Measurements from ENCODE around the gene PPM1J.
A peak's percentile ranks its signal among the peaks of the same experiment; 100 is the strongest.

The PPM1J gene

GRCh38 chr1:112713466-112714312, 1.4 kb downstream of the PPM1J start:
- Mint-ChIP-seq H3K4me1 (peaks cover 16% of the 10 kb centered on the region), H3K27me3 (peaks cover 3% of the 10 kb centered on the region)

GRCh38 chr1:112712701-112713128, 2.4 kb downstream of the PPM1J start:
- Mint-ChIP-seq H3K4me1 (peaks cover 18% of the 10 kb centered on the region), H3K27ac (no peak overlapping the region), H3K4me3 (no peak overlapping the region), H3K27me3 (peaks cover 1% of the 10 kb centered on the region), H3K9me3 (no peaks in the 10 kb centered on the region), H3K36me3 (no peaks in the 10 kb centered on the region)

More at GRCh38 chr1:112713466-112714312, 1.4 kb downstream of the PPM1J start:
- Mint-ChIP-seq H3K27ac (no peak overlapping the region), H3K4me3 (peak overlapping the region; percentile 59), H3K36me3 (no peaks in the 10 kb centered on the region), H3K9me3 (no peaks in the 10 kb centered on the region)

GRCh38 chr1:112712191-112712590, 2.9 kb downstream of the PPM1J start:
- Mint-ChIP-seq H3K27ac (peak overlapping the region; percentile 79), H3K27me3 (peaks cover 1% of the 10 kb centered on the region), H3K4me3 (no peak overlapping the region), H3K36me3 (no peaks in the 10 kb centered on the region), H3K4me1 (peaks cover 21% of the 10 kb centered on the region), H3K9me3 (no peaks in the 10 kb centered on the region)

- no peaks in the 10 kb centered on the region for H3K36me3 Mint-ChIP-seq
- peaks cover 1% of the 10 kb centered on the region for H3K27me3 Mint-ChIP-seq
- H3K27ac Mint-ChIP-seq: peak overlapping the region; percentile 46
- H3K4me1 Mint-ChIP-seq: peaks cover 21% of the 10 kb centered on the region
- no peak overlapping the region for H3K4me3 Mint-ChIP-seq
- H3K9me3 Mint-ChIP-seq: no peaks in the 10 kb centered on the region
Measured at GRCh38 chr1:112711670-112712069, 3.5 kb downstream of the PPM1J start.

GRCh38 chr1:112711041-112711440, 4.1 kb downstream of the PPM1J start:
- no peak overlapping the region for H3K27ac Mint-ChIP-seq
- peaks cover 18% of the 10 kb centered on the region for H3K4me1 Mint-ChIP-seq
- H3K27me3 Mint-ChIP-seq: peaks cover 1% of the 10 kb centered on the region
- no peaks in the 10 kb centered on the region for H3K9me3 Mint-ChIP-seq
- no peaks in the 10 kb centered on the region for H3K36me3 Mint-ChIP-seq
- no peak overlapping the region for H3K4me3 Mint-ChIP-seq

- no peak overlapping the region for H3K27ac Mint-ChIP-seq
- no peaks in the 10 kb centered on the region for H3K36me3 Mint-ChIP-seq
- H3K4me1 Mint-ChIP-seq: peaks cover 18% of the 10 kb centered on the region
- no peaks in the 10 kb centered on the region for H3K9me3 Mint-ChIP-seq
- peaks cover 1% of the 10 kb centered on the region for H3K27me3 Mint-ChIP-seq
- H3K4me3 Mint-ChIP-seq: no peak overlapping the region
Measured at GRCh38 chr1:112710586-112710985, 4.5 kb downstream of the PPM1J start.

- H3K4me3 Mint-ChIP-seq: no peak overlapping the region
- no peaks in the 10 kb centered on the region for H3K36me3 Mint-ChIP-seq
- H3K4me1 Mint-ChIP-seq: peaks cover 19% of the 10 kb centered on the region
- H3K27ac Mint-ChIP-seq: no peak overlapping the region
- no peaks in the 10 kb centered on the region for H3K9me3 Mint-ChIP-seq
- H3K27me3 Mint-ChIP-seq: peaks cover 1% of the 10 kb centered on the region
Measured at GRCh38 chr1:112710159-112710558, 5.0 kb downstream of the PPM1J start.

- H3K36me3 Mint-ChIP-seq: no peaks in the 10 kb centered on the region
- H3K27ac Mint-ChIP-seq: no peak overlapping the region
- H3K9me3 Mint-ChIP-seq: no peaks in the 10 kb centered on the region
- H3K4me3 Mint-ChIP-seq: peak overlapping the region; percentile 69
- H3K4me1 Mint-ChIP-seq: peaks cover 35% of the 10 kb centered on the region
- no peaks in the 10 kb centered on the region for H3K27me3 Mint-ChIP-seq
Measured at GRCh38 chr1:112708489-112708888, 6.6 kb downstream of the PPM1J start.

GRCh38 chr1:112708002-112708448, 7.1 kb downstream of the PPM1J start:
- Mint-ChIP-seq H3K27me3 (no peaks in the 10 kb centered on the region), H3K4me3 (peak overlapping the region; percentile 69), H3K36me3 (no peaks in the 10 kb centered on the region), H3K27ac (no peak overlapping the region), H3K4me1 (peaks cover 35% of the 10 kb centered on the region), H3K9me3 (no peaks in the 10 kb centered on the region)

GRCh38 chr1:112707221-112708001, 7.7 kb downstream of the PPM1J start:
- H3K4me3 Mint-ChIP-seq: peak overlapping the region; percentile 69
- no peaks in the 10 kb centered on the region for H3K27me3 Mint-ChIP-seq
- no peak overlapping the region for H3K27ac Mint-ChIP-seq
- H3K9me3 Mint-ChIP-seq: no peaks in the 10 kb centered on the region
- H3K36me3 Mint-ChIP-seq: no peaks in the 10 kb centered on the region
- H3K4me1 Mint-ChIP-seq: peaks cover 37% of the 10 kb centered on the region

- no peaks in the 10 kb centered on the region for H3K27me3 Mint-ChIP-seq
- no peaks in the 10 kb centered on the region for H3K9me3 Mint-ChIP-seq
- peaks cover 2% of the 10 kb centered on the region for H3K36me3 Mint-ChIP-seq
- no peak within 1 kb of the TSS for H3K27ac Mint-ChIP-seq
- H3K4me3 Mint-ChIP-seq: peak within 1 kb of the TSS; percentile 73
- H3K4me1 Mint-ChIP-seq: peaks cover 44% of the 10 kb centered on the region
Measured at GRCh38 chr1:112706505-112707220, 8.5 kb downstream of the PPM1J start, which contains the start of gene RHOC. Gene RHOC (minus strand): TSS chr1:112707127. CDS start chr1:112703799, 3,328 bp downstream.

- peak overlapping the region; percentile 73 for H3K4me3 Mint-ChIP-seq
- no peaks in the 10 kb centered on the region for H3K9me3 Mint-ChIP-seq
- H3K27me3 Mint-ChIP-seq: no peaks in the 10 kb centered on the region
- peak overlapping the region; percentile 3 for H3K27ac Mint-ChIP-seq
- peaks cover 2% of the 10 kb centered on the region for H3K36me3 Mint-ChIP-seq
- peaks cover 59% of the 10 kb centered on the region for H3K4me1 Mint-ChIP-seq
Measured at GRCh38 chr1:112704934-112705627, 10.1 kb downstream of the PPM1J start.

- Mint-ChIP-seq H3K9me3 (no peaks in the 10 kb centered on the region), H3K4me3 (peak overlapping the region; percentile 73), H3K27me3 (no peaks in the 10 kb centered on the region)
Measured at GRCh38 chr1:112704391-112704933, 10.7 kb downstream of the PPM1J start.

GRCh38 chr1:112703706-112704105, 11.4 kb downstream of the PPM1J start:
- no peak overlapping the region for H3K4me3 Mint-ChIP-seq
- H3K4me1 Mint-ChIP-seq: peaks cover 68% of the 10 kb centered on the region
- H3K27me3 Mint-ChIP-seq: no peaks in the 10 kb centered on the region
- no peaks in the 10 kb centered on the region for H3K9me3 Mint-ChIP-seq
- peaks cover 3% of the 10 kb centered on the region for H3K36me3 Mint-ChIP-seq
- H3K27ac Mint-ChIP-seq: no peak overlapping the region

More at GRCh38 chr1:112704391-112704933, 10.7 kb downstream of the PPM1J start:
- Mint-ChIP-seq H3K27ac (no peak overlapping the region), H3K4me1 (peaks cover 65% of the 10 kb centered on the region), H3K36me3 (peaks cover 2% of the 10 kb centered on the region)

Data from activated naive CD4-positive, alpha-beta T cell treated with anti-CD3 and anti-CD28 coated beads, Interleukin-2, amount 50 U/mL, for 24 hours (primary cell).